CD4-positive, alpha-beta memory T cell (primary cell): ENCODE data around the gene AKAP13. TPM values are rescaled to one million over a fixed set of nuclear protein-coding genes. Genes with fewer than 3 reads are reported as not detected.

ENCODE experiments used
- CTCF ChIA-PET: fragments of 350-600 bp; sonication (Branson Sonifier 250); formaldehyde crosslinking; loops from one replicate; lab custom pipeline; 2021; ENCODE audit warnings: inconsistent platforms; ENCODE audit not compliant: partially characterized antibody; lab: Charles Lee
- POLR2A ChIA-PET: fragments of 350-600 bp; sonication (Branson Sonifier 250); formaldehyde crosslinking; loops from one replicate; lab custom pipeline; 2021; ENCODE audit not compliant: partially characterized antibody; lab: Charles Lee
- DNase-seq, 5 donors: peaks; one replicate each; pipeline versions ENCODE4 v3.0.0 to v3.0.0-alpha.2; 2020 to 2022; ENCODE audit warnings: mixed read lengths in 1 of 5
- H3K27ac ChIP-seq: one replicate; pipeline ENCODE4 v1.7.0; 2013; ENCODE audit warnings: low read depth, low read length
- H3K27me3 ChIP-seq: 2 replicates; pipeline ENCODE4 v1.7.0; 2013; ENCODE audit warnings: mild to moderate bottlenecking, low read length, moderate library complexity; ENCODE audit not compliant: insufficient read depth
- H3K36me3 ChIP-seq: 2 replicates; pipeline ENCODE4 v1.7.0; 2013; ENCODE audit warnings: mild to moderate bottlenecking, low read length, moderate library complexity; ENCODE audit not compliant: insufficient read depth
- H3K4me1 ChIP-seq: 2 replicates; pipeline ENCODE4 v1.7.0; 2013; ENCODE audit warnings: mild to moderate bottlenecking, low read length, moderate library complexity; ENCODE audit not compliant: insufficient read depth
- H3K4me3 ChIP-seq, 2 donors: one replicate each; pipeline ENCODE4 v1.7.0; 2013; ENCODE audit warnings: low read length in 2 of 2, mild to moderate bottlenecking in 1 of 2
- H3K9me3 ChIP-seq, 2 donors: one replicate each; pipeline ENCODE4 v1.7.0; 2013; ENCODE audit warnings: low read length in 2 of 2, control low read depth in 1 of 2; ENCODE audit not compliant: control insufficient read depth in 1 of 2
- H3K27ac Mint-ChIP-seq, 7 donors: one replicate each; pipeline ENCODE4 v1.8.0; 2020 to 2021; ENCODE audit warnings: mixed read lengths in 7 of 7, mild to moderate bottlenecking in 6 of 7, inconsistent platforms in 3 of 7, moderate library complexity in 3 of 7
- H3K27me3 Mint-ChIP-seq, 2 donors: one replicate each; pipeline ENCODE4 v1.8.0; 2020 to 2021; ENCODE audit warnings: mixed read lengths in 2 of 2
- H3K36me3 Mint-ChIP-seq, 2 donors: one replicate each; pipeline ENCODE4 v1.8.0; 2020 to 2021; ENCODE audit warnings: mixed read lengths in 2 of 2, inconsistent platforms in 1 of 2, mild to moderate bottlenecking in 1 of 2
- H3K4me1 Mint-ChIP-seq, 4 donors: one replicate each; pipeline ENCODE4 v1.8.0; 2020 to 2021; ENCODE audit warnings: mixed read lengths in 4 of 4, mild to moderate bottlenecking in 1 of 4
- H3K4me3 Mint-ChIP-seq, 8 donors: one replicate each; pipeline ENCODE4 v1.8.0; 2020 to 2021; ENCODE audit warnings: mixed read lengths in 8 of 8, mild to moderate bottlenecking in 7 of 8, moderate library complexity in 6 of 8, inconsistent platforms in 3 of 8
- H3K9me3 Mint-ChIP-seq, 8 donors: one replicate each; pipeline ENCODE4 v1.8.0; 2020 to 2021; ENCODE audit warnings: mixed read lengths in 8 of 8, mild to moderate bottlenecking in 5 of 8, inconsistent platforms in 3 of 8, moderate library complexity in 1 of 8
- intact Hi-C: fragments of 100-400 bp; cut with micrococcal nuclease; formaldehyde crosslinking; loops from one replicate; pipeline ENCODE4 v1.15.1; 2023
- polyA plus RNA-seq, 2 donors: library from polyadenylated mRNA; unstranded; fragments of 300-500 nt; fragmentation: Illumina TruSeq; gene quantifications; one replicate each; pipeline ENCODE4 v1.2.3, GENCODE V29; 2021
- total RNA-seq, 2 experiments: library from RNA; stranded (reverse); gene quantifications; one replicate each; pipeline ENCODE4 v1.2.3, GENCODE V29; 2021

Gene AKAP13
- total and polyA plus RNA-seq, 4 experiments from 2014 or later: 68.7 to 319 (median 247) TPM

DNA sequence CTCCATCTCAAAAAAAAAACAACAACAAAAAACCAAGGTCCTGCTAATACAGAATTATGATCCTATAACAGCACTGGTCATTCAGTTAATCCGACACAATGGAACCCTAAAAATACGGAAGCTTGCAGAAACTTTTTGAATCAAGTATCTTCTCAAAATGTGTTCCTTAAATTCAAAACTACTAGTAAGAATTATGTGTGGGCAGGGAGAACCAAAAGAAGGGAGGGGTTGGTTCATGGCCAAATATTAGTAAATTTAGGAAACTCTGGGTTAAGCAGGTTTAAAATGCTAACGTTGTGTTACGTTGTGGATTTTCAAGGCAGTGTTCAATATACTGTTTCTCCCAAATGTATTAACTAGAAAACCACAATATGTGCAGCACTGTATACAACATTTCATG, 298.8 kb downstream of the AKAP13 start:
- intact Hi-C loops: no loop called here
- Mint-ChIP-seq H3K9me3 (no peaks in the 10 kb centered on the region), H3K27me3 (no peaks in the 10 kb centered on the region), H3K4me1 (peaks cover 0 to 14% (median 11%) of the 10 kb centered on the region in 4 donors), H3K27ac (peak overlapping the region in 2 of 7 donors; percentile 38 to 64), H3K36me3 (peaks cover 37 to 54% of the 10 kb centered on the region in 2 donors), H3K4me3 (no peak overlapping the region)
- H3K4me3 ChIP-seq: no peak overlapping the region
- H3K27ac ChIP-seq: no peak overlapping the region
- H3K27me3 ChIP-seq: no peaks in the 10 kb centered on the region
- no peaks in the 10 kb centered on the region for H3K9me3 ChIP-seq
- POLR2A ChIA-PET: no interaction called here
- peaks cover 14% of the 10 kb centered on the region for H3K36me3 ChIP-seq
- DNase-seq: no peak
- CTCF ChIA-PET: no interaction called here
- H3K4me1 ChIP-seq: no peaks in the 10 kb centered on the region

DNA sequence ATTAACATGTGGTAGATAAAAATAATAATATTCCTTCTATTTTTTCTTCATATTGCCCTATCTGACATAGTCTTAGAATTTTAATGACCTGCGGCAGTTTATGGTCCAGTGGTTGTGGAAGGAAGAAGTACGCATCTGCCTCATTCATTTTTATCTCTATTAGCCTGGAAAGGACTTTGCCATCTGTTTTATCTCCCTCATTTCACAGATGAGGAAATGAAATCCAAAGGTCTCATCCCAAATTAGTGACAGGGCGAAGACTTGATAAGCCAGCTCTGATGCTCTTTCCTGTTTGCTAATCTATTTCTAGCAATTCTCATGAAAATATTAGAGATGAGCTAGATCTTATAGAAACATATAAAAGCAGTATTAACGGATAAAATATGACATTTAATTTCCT, 301.0 kb downstream of the AKAP13 start:
- Mint-ChIP-seq H3K27ac (peak overlapping the region in 3 of 7 donors; percentile 42 to 69 (median 52)), H3K36me3 (peaks cover 41 to 57% of the 10 kb centered on the region in 2 donors), H3K27me3 (no peaks in the 10 kb centered on the region), H3K4me1 (peaks cover 5 to 10% (median 9%) of the 10 kb centered on the region in 4 donors), H3K9me3 (no peaks in the 10 kb centered on the region), H3K4me3 (no peak overlapping the region)
- intact Hi-C loops: no loop called here
- no peaks in the 10 kb centered on the region for H3K9me3 ChIP-seq
- DNase-seq: no peak
- no peaks in the 10 kb centered on the region for H3K27me3 ChIP-seq
- CTCF ChIA-PET: no interaction called here
- peaks cover 9% of the 10 kb centered on the region for H3K36me3 ChIP-seq
- no peak overlapping the region for H3K4me3 ChIP-seq
- no peaks in the 10 kb centered on the region for H3K4me1 ChIP-seq
- H3K27ac ChIP-seq: no peak overlapping the region
- POLR2A ChIA-PET: no interaction called here

DNA sequence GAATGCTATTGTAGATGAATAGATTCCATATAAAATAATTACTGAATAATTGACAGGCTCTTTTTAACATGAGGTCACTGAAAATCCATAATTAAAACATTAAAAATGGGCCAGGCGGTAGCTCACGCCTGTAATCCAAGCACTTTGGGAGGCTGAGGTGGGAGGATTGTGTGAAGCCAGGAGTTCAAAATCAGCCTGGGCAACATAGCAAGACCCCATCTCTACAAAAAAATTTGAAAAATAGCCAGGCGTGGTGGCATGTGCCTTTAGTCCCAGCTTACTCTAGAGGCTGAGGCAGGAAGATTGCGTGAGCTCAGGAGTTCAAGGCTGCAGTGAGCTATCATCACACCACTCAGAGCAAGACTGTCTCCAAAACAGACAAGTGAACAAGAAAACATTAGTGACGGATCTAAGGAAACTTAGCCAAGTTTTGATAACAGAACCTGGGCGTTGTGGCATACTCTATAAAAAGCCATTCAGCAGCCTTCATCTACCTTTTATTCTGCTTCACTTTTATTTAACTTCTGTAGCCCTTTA, 303.8 kb downstream of the AKAP13 start:
- peaks cover 35 to 51% of the 10 kb centered on the region in 2 donors for H3K36me3 Mint-ChIP-seq
- no peaks in the 10 kb centered on the region for H3K9me3 Mint-ChIP-seq
- intact Hi-C loops: no loop called here
- Histone ChIP-seq H3K4me3 (no peak overlapping the region), H3K4me1 (peaks cover 28% of the 10 kb centered on the region), H3K27me3 (no peaks in the 10 kb centered on the region), H3K36me3 (no peaks in the 10 kb centered on the region), H3K27ac (no peak overlapping the region), H3K9me3 (no peaks in the 10 kb centered on the region)
- POLR2A ChIA-PET: interaction anchor here (1.1 kb wide), 1 partner anchor 18 kb away, joined by 5 read pairs; no protein-coding TSS in a partner anchor
- H3K4me3 Mint-ChIP-seq: no peak overlapping the region
- H3K27me3 Mint-ChIP-seq: no peaks in the 10 kb centered on the region
- peak overlapping the region in 4 of 7 donors; percentile 33 to 88 (median 66) for H3K27ac Mint-ChIP-seq
- CTCF ChIA-PET: no interaction called here
- no peak for DNase-seq
- peaks cover 24 to 34% (median 29%) of the 10 kb centered on the region in 4 donors for H3K4me1 Mint-ChIP-seq

DNA sequence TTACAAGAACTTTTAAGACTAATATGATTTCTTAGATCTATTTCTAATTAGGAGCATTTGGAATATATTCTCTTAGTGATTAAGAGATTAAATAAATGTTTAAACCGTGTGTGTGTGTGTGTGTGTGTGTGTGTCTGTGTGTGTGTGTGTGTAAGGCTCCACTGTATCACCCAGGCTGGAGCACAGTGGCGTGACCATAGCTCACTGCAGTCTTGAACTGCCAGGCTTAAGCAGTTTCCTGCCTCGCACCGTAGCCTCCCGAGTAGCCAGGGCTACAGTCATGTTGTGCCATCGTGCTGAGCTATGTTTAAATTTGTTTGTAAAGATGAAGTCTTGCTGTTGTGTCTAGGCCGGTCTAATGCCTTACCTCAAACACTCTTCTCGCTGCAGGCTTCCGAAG, 305.0 kb downstream of the AKAP13 start:
- Mint-ChIP-seq H3K27ac (peak overlapping the region in 4 of 7 donors; percentile 36 to 91 (median 49)), H3K36me3 (peaks cover 30 to 50% of the 10 kb centered on the region in 2 donors), H3K27me3 (no peaks in the 10 kb centered on the region), H3K9me3 (no peaks in the 10 kb centered on the region), H3K4me1 (peaks cover 30 to 40% (median 37%) of the 10 kb centered on the region in 4 donors), H3K4me3 (no peak overlapping the region)
- no peak for DNase-seq
- H3K36me3 ChIP-seq: no peaks in the 10 kb centered on the region
- POLR2A ChIA-PET: no interaction called here
- H3K27me3 ChIP-seq: no peaks in the 10 kb centered on the region
- peaks cover 33% of the 10 kb centered on the region for H3K4me1 ChIP-seq
- intact Hi-C loops: loop anchor here (5.0 kb wide), 1 partner anchor 37 kb away; no protein-coding TSS in a partner anchor
- H3K4me3 ChIP-seq: no peak overlapping the region
- no peaks in the 10 kb centered on the region for H3K9me3 ChIP-seq
- H3K27ac ChIP-seq: no peak overlapping the region
- CTCF ChIA-PET: no interaction called here

DNA sequence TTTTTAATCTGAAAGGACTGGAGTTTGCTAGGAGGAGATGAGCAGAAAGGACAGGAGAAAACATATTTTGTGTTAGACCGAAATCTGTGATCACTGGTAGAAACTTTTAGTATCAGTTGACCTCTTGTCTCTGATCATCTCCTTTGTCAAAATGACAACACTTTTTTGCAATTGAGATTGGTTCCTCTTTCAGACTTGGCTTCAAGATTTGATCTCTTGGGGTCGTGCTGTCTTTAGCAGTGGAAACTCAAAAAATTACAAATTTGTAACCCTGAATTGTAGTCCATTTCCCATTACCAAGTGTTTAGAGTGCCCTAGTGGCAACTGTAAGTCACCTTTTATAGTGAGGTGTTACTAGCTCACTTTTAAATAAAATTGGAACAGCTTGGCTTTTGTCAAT, 306.9 kb downstream of the AKAP13 start:
- Histone ChIP-seq H3K4me3 (no peak overlapping the region), H3K27ac (peak overlapping the region; percentile 32), H3K4me1 (peaks cover 49% of the 10 kb centered on the region), H3K27me3 (no peaks in the 10 kb centered on the region), H3K9me3 (no peaks in the 10 kb centered on the region), H3K36me3 (no peaks in the 10 kb centered on the region)
- ChIA-PET CTCF (interaction anchor here (0.7 to 1.5 kb wide), 4 partner anchors 18 to 195 kb away, joined by 3 to 4 read pairs (median 3); no protein-coding TSS in a partner anchor), POLR2A (interaction anchor here (0.7 to 1.9 kb wide), 5 partner anchors 15 to 107 kb away, joined by 3 to 8 read pairs (median 4); partner anchors contain the start of gene KLHL25)
- Mint-ChIP-seq H3K9me3 (no peaks in the 10 kb centered on the region), H3K4me1 (peaks cover 42 to 58% (median 49%) of the 10 kb centered on the region in 4 donors), H3K27me3 (no peaks in the 10 kb centered on the region), H3K36me3 (peaks cover 26 to 44% of the 10 kb centered on the region in 2 donors), H3K27ac (peak overlapping the region; percentile 53 to 94 (median 89)), H3K4me3 (peak overlapping the region in 5 of 8 donors; percentile 7 to 62 (median 26))
- DNase-seq: no peak
- intact Hi-C loops: loop anchor here (5.0 kb wide), 1 partner anchor 35 kb away; no protein-coding TSS in a partner anchor

DNA sequence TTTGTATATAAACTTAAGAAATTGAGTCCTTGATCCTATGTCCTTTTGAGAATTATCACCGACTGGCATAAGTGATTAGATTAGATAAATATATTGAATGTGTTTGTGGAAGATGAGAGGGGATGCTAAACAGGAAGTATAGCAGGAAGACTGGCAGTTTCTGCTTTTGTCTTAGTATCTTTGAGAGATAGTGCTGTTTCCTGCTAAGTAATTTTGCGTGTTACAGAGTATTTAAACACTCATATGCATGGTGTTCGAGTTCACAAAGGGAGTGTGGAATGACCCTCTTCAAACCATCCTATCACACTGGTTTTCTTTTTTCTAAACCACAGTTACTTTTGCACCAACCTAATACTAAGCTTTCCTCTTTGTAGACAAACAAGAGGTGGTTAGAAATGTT, 308.3 kb downstream of the AKAP13 start:
- H3K4me1 Mint-ChIP-seq: peaks cover 54 to 70% (median 63%) of the 10 kb centered on the region in 4 donors
- H3K4me1 ChIP-seq: peaks cover 62% of the 10 kb centered on the region
- H3K4me3 Mint-ChIP-seq: peak overlapping the region; percentile 96 to 100 (median 98)
- peak overlapping the region; percentile 27 to 80 for H3K4me3 ChIP-seq
- DNase-seq: no peak
- H3K27me3 ChIP-seq: no peaks in the 10 kb centered on the region
- no peaks in the 10 kb centered on the region for H3K9me3 ChIP-seq
- H3K27me3 Mint-ChIP-seq: no peaks in the 10 kb centered on the region
- H3K27ac Mint-ChIP-seq: peak overlapping the region; percentile 96 to 100 (median 98)
- ChIA-PET CTCF (interaction anchor here (1.5 to 5.4 kb wide), 5 partner anchors 11 to 71 kb away, joined by 4 to 27 read pairs (median 9); no protein-coding TSS in a partner anchor), POLR2A (interaction anchor here (0.6 to 7.6 kb wide), 13 partner anchors 9 to 107 kb away, joined by 3 to 277 read pairs (median 14); no protein-coding TSS in a partner anchor)
- H3K36me3 ChIP-seq: peaks cover 8% of the 10 kb centered on the region
- H3K36me3 Mint-ChIP-seq: peaks cover 29 to 45% of the 10 kb centered on the region in 2 donors
- intact Hi-C loops: loop anchor here (1.0 to 5.0 kb wide), 5 partner anchors 14 to 72 kb away; no protein-coding TSS in a partner anchor
- peak overlapping the region; percentile 83 for H3K27ac ChIP-seq
- H3K9me3 Mint-ChIP-seq: no peaks in the 10 kb centered on the region

DNA sequence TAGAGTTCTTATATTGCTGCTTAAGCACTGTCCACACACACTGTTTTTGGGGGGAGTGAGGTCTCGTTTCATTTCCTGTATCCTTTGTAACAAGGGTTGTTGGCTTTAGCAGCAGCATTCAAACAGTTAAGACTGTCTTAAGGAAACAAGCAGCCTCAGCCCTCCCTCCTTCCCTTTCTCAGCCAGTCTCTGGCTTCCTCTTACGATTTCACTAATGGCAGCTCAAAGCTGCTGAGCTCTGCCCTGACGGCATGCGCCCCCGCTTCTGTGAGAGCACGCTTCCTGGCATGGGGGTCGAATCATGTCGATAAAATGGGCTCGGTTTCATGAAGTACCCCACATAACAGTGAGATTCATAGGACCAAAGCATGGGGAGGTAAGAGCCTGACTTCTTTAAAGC, 309.3 kb downstream of the AKAP13 start:
- no peaks in the 10 kb centered on the region for H3K9me3 ChIP-seq
- peaks cover 16% of the 10 kb centered on the region for H3K36me3 ChIP-seq
- H3K27ac ChIP-seq: peak overlapping the region; percentile 83
- intact Hi-C loops: loop anchor here (1.0 to 5.0 kb wide), 5 partner anchors 13 to 73 kb away; no protein-coding TSS in a partner anchor
- peaks cover 24 to 43% of the 10 kb centered on the region in 2 donors for H3K36me3 Mint-ChIP-seq
- H3K27me3 Mint-ChIP-seq: no peaks in the 10 kb centered on the region
- H3K4me1 ChIP-seq: peaks cover 73% of the 10 kb centered on the region
- H3K4me1 Mint-ChIP-seq: peaks cover 59 to 75% (median 64%) of the 10 kb centered on the region in 4 donors
- POLR2A ChIA-PET: interaction anchor here (1.0 to 7.6 kb wide), 15 partner anchors 10 to 215 kb away, joined by 3 to 277 read pairs (median 8); no protein-coding TSS in a partner anchor
- no peaks in the 10 kb centered on the region for H3K27me3 ChIP-seq
- H3K4me3 Mint-ChIP-seq: peak overlapping the region; percentile 96 to 100 (median 98)
- H3K4me3 ChIP-seq: peak overlapping the region; percentile 71 to 80
- CTCF ChIA-PET: interaction anchor here (1.1 to 5.4 kb wide), 12 partner anchors 11 to 150 kb away, joined by 3 to 27 read pairs (median 4); no protein-coding TSS in a partner anchor
- no peaks in the 10 kb centered on the region for H3K9me3 Mint-ChIP-seq
- peak overlapping the region; percentile 96 to 100 (median 98) for H3K27ac Mint-ChIP-seq
- peak; percentile 65 to 77 (median 71) for DNase-seq
